AG09319 (cell line): ENCODE data around the gene UBN2.

Experiments
- DNase-seq: peaks from one replicate; pipeline ENCODE4 v3.0.0-alpha.2; 2010; ENCODE audit warnings: low read depth; ENCODE audit errors: extremely low read depth
- CTCF ChIP-seq: IDR thresholded peaks from 2 replicates; pipeline ENCODE4 v1.5.1; 2011; ENCODE audit warnings: low read depth, mild to moderate bottlenecking, inconsistent platforms, low read length, moderate library complexity

The UBN2 gene

GRCh38 chr7:139245401-139245800 lies 14.4 kb downstream of the UBN2 start:
- TF ChIP-seq CTCF = no peak
- DNase-seq = no peak

- no peak for TF ChIP-seq CTCF
- DNase-seq = no peak
These were observed 15.5 kb downstream of the UBN2 start for GRCh38 chr7:139246494-139246893.

GRCh38 chr7:139246905-139247304 lies 15.9 kb downstream of the UBN2 start:
- DNase-seq = no peak

GRCh38 chr7:139249179-139249810 lies 18.3 kb downstream of the UBN2 start:
- DNase-seq = no peak
- TF ChIP-seq CTCF = no peak

More at GRCh38 chr7:139246905-139247304, 15.9 kb downstream of the UBN2 start:
- no peak for TF ChIP-seq CTCF

GRCh38 chr7:139252451-139252850 lies 21.4 kb downstream of the UBN2 start:
- no peak for TF ChIP-seq CTCF
- no peak for DNase-seq

GRCh38 chr7:139254281-139254680 lies 23.2 kb downstream of the UBN2 start:
- TF ChIP-seq CTCF = no peak
- DNase-seq = no peak

GRCh38 chr7:139254728-139255127 lies 23.7 kb downstream of the UBN2 start:
- TF ChIP-seq CTCF = no peak
- no peak for DNase-seq
